Right ventricle myocardium inferior (tissue), 1 donor: ENCODE results near the gene CYP11A1. TPM values are rescaled to one million over a fixed set of nuclear protein-coding genes. Genes with fewer than 3 reads are reported as not detected.

Experiments used
- ATAC-seq: fragments of 200-7000 bp; cut with Tn5 transposase; one replicate; pipeline ENCODE4 v1.9.1; 2020; ENCODE audit warnings: mild to moderate bottlenecking, moderate library complexity
- DNase-seq: peaks from one replicate; pipeline ENCODE4 v3.0.0; 2021; ENCODE audit errors: missing footprints
- intact Hi-C: fragments of 100-400 bp; cut with DNase I; formaldehyde crosslinking; loops from one replicate; pipeline ENCODE4 v1.11.0; 2022
- total RNA-seq: library from RNA; stranded (reverse); fragmentation: NEBNext Ultra II Directional; extraction: Animal tissue kit (Norgen Biotek cat#: 25700); gene quantifications from one replicate; pipeline ENCODE4 v1.2.1, GENCODE V29; 2021
- donor health status: DM: no; HTN: yes; CAD: no; lungs with severe emphysema.

Gene CYP11A1
- total RNA-seq, 1 donor from 2014 or later: 0.24 TPM

- no peak for DNase-seq
- no peak for ATAC-seq
- intact Hi-C loops: no loop called here
Measured at GRCh38 chr15:74380361-74381189, 13.1 kb upstream of the CYP11A1 start.

DNA sequence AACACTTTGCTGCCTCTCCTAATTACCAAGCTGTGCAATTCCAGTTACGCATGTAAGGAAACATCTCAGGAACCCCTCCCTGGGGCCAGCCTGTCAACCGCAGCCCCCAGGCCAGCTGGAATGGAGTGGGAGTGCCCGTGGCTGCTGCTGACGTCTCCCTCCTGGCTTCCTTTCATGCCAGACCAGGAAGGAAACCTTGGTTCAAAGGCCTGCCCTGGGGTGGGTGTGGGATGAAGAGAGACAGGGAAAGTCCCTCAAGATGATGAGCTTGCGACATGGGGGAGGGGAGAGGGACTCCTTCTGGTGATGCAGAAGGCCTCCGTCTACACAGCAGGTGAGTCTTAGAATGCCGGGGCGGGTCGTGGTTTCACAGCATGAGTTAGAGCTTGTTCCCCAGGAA, 11.4 kb upstream of the CYP11A1 start:
- DNase-seq: no peak
- ATAC-seq: no peak
- intact Hi-C loops: no loop called here

DNA sequence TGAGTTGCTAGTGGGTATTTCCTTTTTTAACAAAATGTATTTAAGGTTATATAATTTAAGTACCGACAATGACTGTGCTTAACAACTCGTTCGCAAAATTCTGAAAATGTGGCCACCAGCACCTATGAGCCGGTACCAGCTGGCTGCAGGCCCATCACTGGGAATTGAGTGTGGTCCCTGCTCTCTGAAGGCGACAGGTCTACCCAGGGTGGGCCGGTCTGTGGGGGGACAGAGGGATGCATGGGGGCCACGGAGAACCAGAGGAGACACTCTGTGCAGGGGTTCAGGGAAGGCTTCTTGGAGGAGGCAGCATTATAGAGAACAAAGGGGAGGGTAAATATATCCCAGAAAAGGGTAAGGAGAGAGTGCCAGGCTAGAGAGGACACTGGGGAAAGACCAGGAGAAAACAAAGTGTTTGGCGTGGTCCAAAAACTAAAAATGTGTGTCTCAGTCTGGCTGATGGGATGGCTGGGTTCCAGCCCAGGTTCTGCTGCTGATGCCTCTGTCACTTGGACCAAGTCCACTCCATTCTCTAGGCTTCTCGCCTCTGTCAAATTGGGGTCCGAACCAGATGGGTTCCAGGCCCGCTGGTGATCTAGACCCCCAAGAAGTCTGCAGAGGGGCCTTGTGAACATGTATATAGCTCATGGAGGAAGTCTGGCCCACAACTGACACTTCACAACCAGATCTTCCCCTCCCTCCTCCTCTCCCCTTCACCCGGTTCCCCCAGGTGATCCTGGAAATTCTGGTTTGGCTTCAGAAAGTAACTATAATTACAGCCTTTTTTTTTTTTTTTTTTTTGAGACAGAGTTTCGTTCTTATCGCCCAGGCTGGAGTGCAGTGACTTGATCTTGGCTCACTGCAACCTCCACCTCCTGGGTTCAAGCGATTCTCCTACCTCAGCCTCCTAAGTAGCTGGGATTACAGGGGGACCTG, 10.7 kb upstream of the CYP11A1 start:
- no peak for ATAC-seq

DNA sequence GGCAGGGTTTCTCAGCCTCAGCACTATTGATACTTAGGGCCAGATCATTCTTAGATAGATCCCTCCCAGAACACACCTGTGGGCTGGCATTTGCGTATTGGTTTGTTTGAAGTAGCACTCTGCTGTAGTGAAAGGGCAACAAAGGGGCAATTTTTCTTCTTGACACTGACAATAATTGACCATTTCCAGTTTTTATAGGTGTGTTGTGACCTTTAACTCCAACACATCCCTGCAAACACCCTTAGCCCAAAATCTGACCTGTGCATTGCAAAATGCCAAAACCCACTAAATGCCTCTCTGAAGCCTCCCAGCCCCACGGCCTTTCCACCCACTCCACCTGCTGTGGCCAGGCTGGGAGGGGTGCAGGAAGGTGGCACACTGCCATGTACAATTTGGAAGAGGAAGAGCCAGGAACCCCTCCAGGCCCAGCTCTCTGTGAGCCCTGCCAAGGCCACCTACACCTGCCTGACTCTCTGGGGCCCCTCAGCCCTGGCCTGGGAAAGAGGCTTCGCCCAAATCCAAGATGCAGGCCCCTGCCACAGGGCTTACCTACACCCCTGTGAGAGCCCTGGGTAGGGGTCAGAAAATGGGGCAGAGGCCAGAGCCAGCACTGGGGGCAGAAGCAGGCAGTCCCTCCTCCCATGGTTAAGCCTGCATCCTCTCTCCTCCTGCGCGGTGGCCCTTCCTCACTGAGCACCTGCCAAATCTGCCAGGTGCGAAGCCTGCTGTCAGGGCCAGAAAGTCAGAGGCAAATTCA, 9.6 kb upstream of the CYP11A1 start:
- no peak for DNase-seq
- intact Hi-C loops: no loop called here
- ATAC-seq: no peak

More for the DNA sequence above, 10.7 kb upstream of the CYP11A1 start:
- intact Hi-C loops: no loop called here
- no peak for DNase-seq

DNA sequence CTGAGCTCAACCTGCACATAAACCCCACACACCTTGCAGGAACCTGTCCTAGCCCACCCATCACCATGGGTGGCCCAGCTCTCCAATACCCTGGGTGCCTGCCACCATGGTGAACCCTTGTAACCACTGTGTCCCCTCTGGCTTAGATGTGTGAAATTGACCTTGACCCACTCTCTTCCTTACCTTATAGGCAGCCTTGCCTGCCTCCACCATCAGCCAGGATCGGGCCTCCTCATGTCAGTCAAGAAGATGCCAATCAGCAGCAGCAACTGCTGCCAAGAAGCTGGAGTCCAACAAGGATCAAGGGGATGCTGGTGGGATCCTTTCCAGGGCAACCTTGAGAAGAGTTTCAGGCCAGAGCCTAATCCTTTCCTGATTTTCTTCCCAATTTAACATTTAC, 8.8 kb upstream of the CYP11A1 start:
- no peak for DNase-seq
- no peak for ATAC-seq
- intact Hi-C loops: no loop called here

DNA sequence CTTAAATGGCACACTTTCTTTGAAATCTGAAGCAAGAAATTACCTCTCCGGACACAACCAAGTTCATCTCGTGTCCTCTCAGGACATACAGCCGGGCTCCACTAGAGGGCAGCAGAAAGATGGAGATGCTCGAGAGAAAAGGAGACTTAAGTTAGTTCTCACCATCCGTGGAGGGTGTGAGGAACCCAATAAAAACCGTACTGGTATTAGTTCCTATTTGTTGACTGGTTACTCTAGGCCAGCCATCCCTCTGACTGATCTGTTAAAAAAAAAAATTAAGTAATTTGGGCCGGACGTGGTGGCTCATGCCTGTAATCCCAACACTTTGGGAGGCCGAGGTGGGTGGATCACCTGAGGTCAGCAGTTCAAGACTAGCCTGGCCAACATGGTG, 7.9 kb upstream of the CYP11A1 start:
- DNase-seq (peak; percentile 85), ATAC-seq (peak; percentile 54)
- intact Hi-C loops: no loop called here

- no peak for DNase-seq
- no peak for ATAC-seq
- intact Hi-C loops: no loop called here
Measured at GRCh38 chr15:74374648-74375302, 7.3 kb upstream of the CYP11A1 start.

DNA sequence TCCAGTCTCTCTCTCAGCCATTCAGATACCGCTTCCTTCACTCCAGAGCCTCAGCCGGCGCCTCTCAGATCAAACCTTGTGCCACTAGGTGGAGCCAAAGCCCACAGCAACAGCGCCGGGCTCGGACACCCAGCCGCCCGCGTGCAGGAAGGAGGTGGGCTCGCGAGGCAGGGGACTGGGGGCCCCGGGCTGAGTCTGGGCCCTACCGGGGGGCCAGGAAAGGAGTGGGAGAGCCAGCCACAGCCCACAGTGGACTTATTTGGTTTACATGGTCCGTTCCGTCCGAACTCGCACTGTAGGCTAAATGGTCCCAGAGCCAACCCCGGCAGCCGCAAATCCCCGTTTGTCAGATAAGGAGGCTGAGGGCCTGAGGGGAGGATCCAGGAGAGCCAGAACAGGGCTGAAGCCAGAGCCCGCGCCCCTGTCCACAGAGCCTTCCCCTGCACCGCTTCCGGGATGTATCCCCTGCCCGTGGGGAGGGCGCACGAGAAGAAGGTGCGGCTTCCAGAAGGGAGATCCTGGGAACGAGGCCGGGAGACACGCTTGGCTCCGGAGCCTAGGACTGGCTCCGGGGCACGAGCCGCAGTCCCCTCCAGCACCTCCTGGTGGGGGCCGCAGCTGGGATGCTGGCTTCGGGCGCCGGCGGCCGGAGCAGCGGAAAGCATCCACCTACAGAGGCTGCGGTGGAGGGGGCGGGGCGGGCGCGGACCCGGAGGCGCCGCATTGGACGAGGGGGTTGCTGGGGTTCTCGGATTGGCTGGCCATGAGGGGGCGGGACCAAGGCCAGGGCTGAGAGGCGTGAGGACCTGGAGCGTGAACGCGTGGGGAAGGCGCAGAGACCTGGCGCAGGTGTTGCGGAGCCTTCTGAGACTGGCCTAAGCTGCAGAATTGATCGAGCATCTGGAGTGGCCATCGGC, 6.5 kb upstream of the CYP11A1 start:
- peak; percentile 96 for DNase-seq
- peak; percentile 98 for ATAC-seq
- intact Hi-C loops: loop anchor here (2.0 kb wide), 3 partner anchors 117 to 395 kb away; no protein-coding TSS in a partner anchor

DNA sequence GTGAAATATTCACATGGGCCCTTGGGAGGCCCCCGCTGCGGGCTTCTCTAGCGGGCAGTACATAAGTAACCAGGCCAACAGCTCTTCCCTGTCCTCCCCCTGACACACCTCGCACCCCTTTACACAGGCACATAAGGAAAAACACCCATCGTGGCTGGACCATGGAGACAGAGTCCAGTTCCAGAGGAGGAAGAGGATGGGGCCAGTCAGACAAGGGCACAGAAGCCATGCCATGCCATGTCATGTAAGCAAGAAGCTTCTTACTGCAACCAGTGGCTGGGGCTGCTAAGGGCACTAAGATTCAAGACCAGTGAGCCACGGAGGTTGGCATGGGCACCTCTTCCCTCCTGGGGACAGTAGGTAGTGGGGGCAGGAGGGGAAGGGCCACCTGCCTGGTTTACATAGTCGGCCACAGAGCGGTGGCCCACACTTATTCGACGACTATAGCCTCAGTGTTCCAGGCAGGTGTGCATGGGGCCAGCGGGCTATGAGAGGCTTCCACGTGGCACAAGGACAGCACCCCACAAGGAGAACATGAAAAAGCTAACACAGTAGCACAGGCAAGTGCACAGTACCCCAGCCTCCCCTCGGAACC, 5.7 kb upstream of the CYP11A1 start:
- no peak for ATAC-seq
- intact Hi-C loops: loop anchor here (2.0 kb wide), 3 partner anchors 118 to 396 kb away; no protein-coding TSS in a partner anchor

GRCh38 chr15:74370471-74370870, 3.0 kb upstream of the CYP11A1 start:
- DNase-seq (no peak), ATAC-seq (no peak)
- intact Hi-C loops: no loop called here

More for the DNA sequence above, 5.7 kb upstream of the CYP11A1 start:
- no peak for DNase-seq

- DNase-seq: no peak
- no peak for ATAC-seq
- intact Hi-C loops: no loop called here
Measured at GRCh38 chr15:74369756-74370155, 2.3 kb upstream of the CYP11A1 start.

- DNase-seq (no peak), ATAC-seq (no peak)
- intact Hi-C loops: no loop called here
Measured at GRCh38 chr15:74369084-74369745, 1.8 kb upstream of the CYP11A1 start.

- DNase-seq: no peak
- intact Hi-C loops: no loop called here
- no peak for ATAC-seq
Measured at GRCh38 chr15:74368121-74368520, 675 bp upstream of the CYP11A1 start.

DNA sequence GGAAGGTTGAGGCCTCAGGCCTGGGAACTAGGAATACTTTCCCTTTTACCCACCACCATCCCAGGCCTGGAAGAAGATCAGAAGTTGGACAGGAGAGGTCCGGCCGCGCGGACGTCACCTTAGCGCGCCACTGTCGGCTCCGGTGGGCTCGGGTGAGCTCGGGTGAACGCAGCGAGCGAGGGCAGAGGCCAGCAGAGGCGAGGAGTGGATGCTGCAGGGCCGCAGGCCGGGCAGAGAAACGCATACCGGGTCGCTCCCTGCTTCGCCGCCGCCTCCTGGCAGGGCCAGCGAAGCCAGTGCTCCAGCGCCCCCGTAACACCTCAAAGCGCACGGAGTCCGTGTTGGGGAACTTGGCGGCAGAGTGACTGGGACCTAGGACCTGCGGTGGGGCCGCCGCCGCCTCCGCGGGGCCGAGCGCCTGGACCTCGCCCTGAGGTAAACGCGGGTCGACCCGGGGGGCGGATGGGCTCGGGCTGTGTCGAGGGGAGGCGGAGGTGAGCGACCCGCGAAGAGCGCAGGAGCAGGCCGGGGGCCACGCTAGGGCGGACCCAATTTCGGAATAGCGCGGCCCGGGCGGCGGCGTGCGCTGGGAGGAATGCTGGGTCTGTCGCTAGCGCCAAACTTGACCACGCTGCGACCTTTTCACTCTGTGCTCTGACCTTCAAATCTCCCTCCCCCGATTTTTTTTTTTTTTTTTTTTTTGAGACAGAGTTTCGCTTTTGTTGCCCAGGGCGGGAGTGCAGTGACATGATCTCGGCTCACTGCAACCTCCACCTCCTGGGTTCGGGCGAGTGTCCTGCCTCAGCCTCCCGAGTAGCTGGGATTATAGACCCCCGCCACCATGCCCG, 1.6 kb downstream of the CYP11A1 start:
- ATAC-seq (peak; percentile 90), DNase-seq (no peak)
- intact Hi-C loops: no loop called here

DNA sequence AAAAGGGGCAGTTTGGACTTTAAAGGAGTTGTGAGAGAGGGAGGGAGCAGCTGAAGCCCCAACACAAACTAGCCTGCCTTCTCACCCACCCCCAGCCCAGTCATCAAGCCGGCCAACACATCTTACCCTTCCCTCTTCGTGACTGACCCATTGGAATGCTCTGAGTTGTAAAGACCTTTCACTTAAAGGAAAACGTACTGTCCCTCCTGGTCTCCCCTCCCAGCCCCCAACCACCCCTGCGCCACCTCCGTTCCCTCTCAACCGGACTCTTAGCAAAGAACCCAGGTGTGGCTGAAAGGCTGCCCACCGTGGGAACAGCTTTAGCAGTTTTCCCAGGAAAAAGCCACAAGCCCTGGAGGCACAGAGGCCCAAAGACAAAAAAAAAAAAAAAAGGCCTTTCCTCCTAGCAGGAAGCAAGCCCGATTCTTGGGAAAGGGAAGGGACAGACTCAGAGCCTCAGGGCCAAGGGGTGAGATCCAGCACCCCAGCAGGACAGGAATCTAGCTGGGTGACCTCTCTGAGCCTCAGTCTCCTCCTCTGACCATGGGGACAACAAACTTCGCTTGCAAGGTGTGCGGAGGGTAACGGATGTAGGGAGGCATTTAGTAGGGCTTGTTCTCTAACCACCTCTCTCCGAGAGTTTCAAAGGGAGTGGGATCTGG, 2.4 kb downstream of the CYP11A1 start:
- ATAC-seq (no peak), DNase-seq (no peak)
- intact Hi-C loops: no loop called here
